Activated T-helper 1 cell treated with anti-CD3 and anti-CD28 coated beads, Interleukin-12 subunit alpha, Interleukin-12 subunit beta, Interleukin-2, Interleukin-4 antibody, amounts not matched to agents 30 ng/mL and 10 ng/mL and 1 ng/mL, durations not matched to agents 14 hours and 24 hours and 36 hours (primary cell): Measurements from ENCODE around the gene CISD1. TPM values are rescaled to one million over a fixed set of nuclear protein-coding genes. Genes with fewer than 3 reads are reported as not detected.

Experiments used
- DNase-seq: peaks from one replicate; pipeline ENCODE4 v3.0.0; 2021; ENCODE audit warnings: low spot score
- H3K27ac Mint-ChIP-seq: one replicate; pipeline ENCODE4 v1.8.0; 2021; ENCODE audit warnings: mild to moderate bottlenecking, mixed read lengths
- H3K27me3 Mint-ChIP-seq: one replicate; pipeline ENCODE4 v1.8.0; 2022; ENCODE audit warnings: mild to moderate bottlenecking, moderate library complexity, mixed read lengths; ENCODE audit not compliant: insufficient read depth
- H3K36me3 Mint-ChIP-seq: one replicate; pipeline ENCODE4 v1.8.0; 2021; ENCODE audit warnings: low read depth, mixed read lengths
- H3K4me1 Mint-ChIP-seq: one replicate; pipeline ENCODE4 v1.8.0; 2021; ENCODE audit warnings: low read depth, mixed read lengths
- H3K4me3 Mint-ChIP-seq: one replicate; pipeline ENCODE4 v1.8.0; 2021; ENCODE audit warnings: mild to moderate bottlenecking, moderate library complexity, mixed read lengths
- H3K9me3 Mint-ChIP-seq: one replicate; pipeline ENCODE4 v1.8.0; 2021; ENCODE audit warnings: mixed read lengths
- intact Hi-C: fragments of 100-400 bp; cut with micrococcal nuclease; formaldehyde crosslinking; loops from one replicate; pipeline ENCODE4 v1.15.1; 2024
- total RNA-seq: library from RNA; stranded (reverse); gene quantifications from 2 replicates; pipeline ENCODE4 v1.2.3, GENCODE V29; 2022

Gene CISD1
- total RNA-seq, 1 donor from 2014 or later, result 50.4 TPM

DNA sequence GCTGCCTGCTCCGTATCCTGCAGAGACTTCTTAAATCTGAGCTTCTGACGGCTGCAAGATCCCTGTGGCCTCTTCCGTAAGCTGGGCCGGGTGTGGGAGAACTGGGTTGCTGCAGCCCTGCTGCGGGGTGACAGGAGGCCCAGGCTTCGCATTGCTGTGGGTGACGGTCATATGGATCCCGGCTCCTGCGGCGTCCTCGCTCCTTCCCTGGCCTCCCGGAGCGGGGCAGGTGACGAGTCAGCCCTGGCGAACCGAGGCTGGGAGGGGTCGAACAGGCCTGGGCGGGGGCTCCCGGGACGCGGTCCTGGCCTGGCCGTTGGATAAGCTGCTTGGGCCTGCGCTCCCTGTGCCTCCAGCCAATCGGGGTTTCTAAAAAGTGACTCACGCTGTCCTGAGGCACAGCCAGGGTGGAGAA is 58.0 kb downstream of the CISD1 start:
- intact Hi-C loops, result no loop called here
- H3K4me1 Mint-ChIP-seq, result peaks cover 9% of the 10 kb centered on the region
- no peaks in the 10 kb centered on the region for H3K36me3 Mint-ChIP-seq

DNA sequence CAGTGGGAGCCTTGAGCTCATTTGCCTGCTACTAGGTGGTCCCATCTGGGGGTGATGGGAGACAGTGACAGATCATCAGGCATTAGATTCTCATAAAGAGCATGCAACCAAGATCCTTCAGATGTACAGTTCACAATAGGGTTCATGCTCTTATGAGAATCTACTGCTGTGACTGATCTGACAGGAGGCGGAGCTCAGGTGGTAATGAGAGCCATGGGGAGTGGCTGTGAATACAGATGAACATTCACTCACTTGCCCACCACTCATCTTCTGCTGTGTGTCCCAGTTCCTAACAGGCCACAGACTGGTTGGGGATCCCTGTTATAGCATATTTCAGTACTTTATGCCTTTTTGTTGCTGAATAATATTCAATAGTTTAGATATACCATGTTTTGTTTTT is 59.3 kb downstream of the CISD1 start:
- H3K4me3 Mint-ChIP-seq, result no peak overlapping the region

More for the DNA sequence above, 58.0 kb downstream of the CISD1 start:
- Mint-ChIP-seq H3K27me3 (peaks cover 10% of the 10 kb centered on the region), H3K9me3 (no peaks in the 10 kb centered on the region), H3K4me3 (no peak overlapping the region), H3K27ac (no peak overlapping the region)
- no peak for DNase-seq

DNA sequence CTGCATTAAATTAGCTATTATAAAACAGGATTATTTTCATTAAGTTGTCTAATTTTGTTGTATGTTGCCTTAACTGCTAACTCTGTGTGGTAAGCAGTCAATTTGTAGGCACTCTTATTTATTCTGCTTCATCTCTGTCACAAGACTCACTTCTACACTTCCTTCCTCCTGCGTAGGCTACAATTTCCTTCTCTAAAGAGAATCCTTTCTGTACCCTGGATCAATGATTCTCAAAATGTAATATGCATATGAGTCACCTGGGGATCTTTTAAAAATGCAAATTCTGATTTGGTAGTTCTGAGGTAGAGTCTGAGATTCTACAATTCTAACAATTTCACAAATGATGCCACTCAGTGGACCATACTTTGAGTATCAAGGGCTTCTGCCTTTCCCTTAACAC is 61.5 kb downstream of the CISD1 start:
- H3K9me3 Mint-ChIP-seq, result no peaks in the 10 kb centered on the region
- H3K36me3 Mint-ChIP-seq, result no peaks in the 10 kb centered on the region
- no peak overlapping the region for H3K27ac Mint-ChIP-seq
- peaks cover 10% of the 10 kb centered on the region for H3K27me3 Mint-ChIP-seq
- no peaks in the 10 kb centered on the region for H3K4me1 Mint-ChIP-seq
- no peak overlapping the region for H3K4me3 Mint-ChIP-seq
- no peak for DNase-seq
- intact Hi-C loops, result loop anchor here (5.0 kb wide), 1 partner anchor 48 kb away; no protein-coding TSS in a partner anchor

More for the DNA sequence above, 59.3 kb downstream of the CISD1 start:
- H3K27me3 Mint-ChIP-seq, result peaks cover 10% of the 10 kb centered on the region
- H3K9me3 Mint-ChIP-seq, result no peaks in the 10 kb centered on the region
- DNase-seq, result no peak
- intact Hi-C loops, result no loop called here
- no peak overlapping the region for H3K27ac Mint-ChIP-seq
- no peaks in the 10 kb centered on the region for H3K36me3 Mint-ChIP-seq
- no peaks in the 10 kb centered on the region for H3K4me1 Mint-ChIP-seq

DNA sequence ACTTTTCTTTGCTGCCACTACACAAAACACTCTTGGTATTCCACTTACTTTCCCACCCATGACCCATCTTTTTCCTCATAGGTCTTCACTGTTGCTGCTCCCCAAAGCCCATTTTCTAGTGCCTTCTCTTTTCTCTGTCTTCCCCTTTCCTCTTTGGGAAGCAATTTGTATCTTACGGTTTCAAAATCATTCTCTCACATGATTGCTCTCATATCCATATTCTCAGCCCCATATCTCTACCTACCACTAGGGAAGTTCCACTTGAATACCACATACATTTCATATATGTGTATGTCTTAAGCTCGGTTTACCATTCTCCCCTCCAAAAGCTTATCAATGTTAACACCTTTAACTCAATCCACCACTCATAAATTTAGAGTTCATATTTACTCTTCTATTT is 62.7 kb downstream of the CISD1 start:
- Mint-ChIP-seq H3K4me1 (peaks cover 12% of the 10 kb centered on the region), H3K27ac (no peak overlapping the region), H3K9me3 (no peaks in the 10 kb centered on the region), H3K4me3 (no peak overlapping the region), H3K27me3 (peaks cover 8% of the 10 kb centered on the region), H3K36me3 (peaks cover 5% of the 10 kb centered on the region)
- DNase-seq, result no peak
- intact Hi-C loops, result loop anchor here (5.0 kb wide), 1 partner anchor 49 kb away; no protein-coding TSS in a partner anchor

DNA sequence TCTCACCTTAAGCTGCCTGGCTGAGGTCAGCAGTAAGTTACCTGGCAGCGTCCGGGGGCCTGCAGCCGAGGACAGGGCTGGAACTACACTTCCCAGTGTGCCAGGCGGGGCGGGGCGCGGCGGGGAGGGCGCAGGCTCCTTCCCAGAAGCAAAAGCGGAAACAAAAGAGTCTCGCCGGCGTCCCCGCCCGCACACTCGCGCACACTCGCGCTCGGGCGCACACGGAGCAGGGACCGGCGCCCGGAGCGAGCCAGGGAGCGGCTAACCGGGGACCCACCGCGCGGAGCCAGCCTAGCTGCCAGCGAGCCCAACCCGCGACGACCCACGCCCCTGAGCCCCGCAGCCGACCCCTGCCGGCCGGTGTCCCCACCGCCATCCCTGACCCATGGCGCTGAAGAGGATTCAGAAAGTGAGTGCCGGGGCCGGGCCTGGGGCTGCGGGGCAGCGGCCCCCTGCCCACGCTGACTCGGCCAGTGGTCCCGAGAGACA is 65.9 kb downstream of the CISD1 start, which contains the start of gene UBE2D1:
UBE2D1 (plus strand) TSS at position 190 of the 489 bp plus-strand sequence; CDS start at position 386, 196 bp downstream.
- Mint-ChIP-seq H3K4me1 (peaks cover 14% of the 10 kb centered on the region), H3K27ac (peak within 1 kb of the TSS; percentile 80), H3K4me3 (peak within 1 kb of the TSS; percentile 92), H3K36me3 (peaks cover 7% of the 10 kb centered on the region), H3K9me3 (no peaks in the 10 kb centered on the region), H3K27me3 (peaks cover 8% of the 10 kb centered on the region)
- intact Hi-C loops, result loop anchor here (1.0 to 5.0 kb wide), 4 partner anchors 36 to 66 kb away; partner anchors contain the start of genes CISD1 and TFAM
- DNase-seq, result peak; percentile 73

DNA sequence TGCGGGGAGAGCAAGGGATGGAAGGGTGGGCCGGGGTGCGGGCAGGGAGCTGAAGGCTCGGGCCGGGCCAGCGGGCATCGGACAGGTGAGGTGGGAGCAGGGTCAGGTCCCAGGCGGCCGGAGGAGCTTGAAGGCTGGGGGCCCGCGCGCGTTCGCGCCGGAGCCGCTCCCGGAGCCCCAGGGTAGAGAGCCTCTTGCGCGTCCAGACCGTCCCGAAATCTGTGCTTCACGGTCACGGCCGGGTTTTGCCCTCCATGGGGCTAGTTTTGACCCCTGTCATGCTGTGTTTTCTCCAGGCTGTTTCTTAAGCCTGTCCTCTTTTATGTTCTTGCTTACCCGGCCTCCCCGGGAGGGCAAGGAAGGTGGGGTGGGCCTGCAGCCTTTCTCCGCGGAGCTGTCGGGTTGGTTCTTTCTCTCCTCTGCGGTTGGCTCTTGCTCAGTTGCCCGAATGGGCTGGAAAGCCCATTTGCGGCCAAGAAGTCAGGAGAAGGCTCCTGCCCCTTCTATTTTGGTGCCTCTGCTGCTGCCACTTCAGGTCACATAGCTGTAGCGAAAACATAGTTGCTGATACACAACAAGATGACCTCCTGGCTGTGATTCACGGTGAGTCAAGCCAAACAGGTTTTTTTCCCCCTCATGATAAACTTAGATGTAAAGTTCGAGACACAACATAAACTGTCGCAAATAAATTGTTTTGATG is 66.5 kb downstream of the CISD1 start:
- H3K27me3 Mint-ChIP-seq, result peaks cover 7% of the 10 kb centered on the region
- intact Hi-C loops, result loop anchor here (2.0 kb wide), 1 partner anchor 37 kb away; no protein-coding TSS in a partner anchor
- H3K4me1 Mint-ChIP-seq, result peaks cover 15% of the 10 kb centered on the region
- H3K27ac Mint-ChIP-seq, result peak overlapping the region; percentile 80
- peak overlapping the region; percentile 92 for H3K4me3 Mint-ChIP-seq
- peak; percentile 3 for DNase-seq
- H3K36me3 Mint-ChIP-seq, result peaks cover 7% of the 10 kb centered on the region
- no peaks in the 10 kb centered on the region for H3K9me3 Mint-ChIP-seq

DNA sequence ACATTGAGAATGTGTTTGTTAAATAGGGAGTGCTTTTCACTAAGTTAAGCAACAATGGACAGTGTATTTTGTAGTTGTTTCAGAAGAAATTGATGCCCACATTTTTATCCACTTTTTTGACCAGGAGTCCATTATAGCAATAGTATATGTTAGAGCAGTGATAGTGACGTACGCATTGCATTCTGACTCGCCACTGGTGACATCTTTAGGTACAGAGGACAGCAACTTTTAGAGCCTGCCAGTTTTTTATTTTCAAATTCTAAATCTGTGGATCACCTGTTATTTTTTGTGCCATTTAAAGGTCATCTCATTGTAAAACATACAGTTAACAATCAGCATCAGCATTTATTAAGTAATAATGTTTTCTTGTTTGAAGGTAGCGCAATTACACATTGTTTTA is 67.3 kb downstream of the CISD1 start:
- DNase-seq, result no peak
- Mint-ChIP-seq H3K27ac (no peak overlapping the region), H3K27me3 (peaks cover 4% of the 10 kb centered on the region), H3K36me3 (peaks cover 7% of the 10 kb centered on the region), H3K9me3 (no peaks in the 10 kb centered on the region), H3K4me1 (peaks cover 23% of the 10 kb centered on the region), H3K4me3 (peak overlapping the region; percentile 92)
- intact Hi-C loops, result no loop called here

Other genes starting within 250 kb of the CISD1 start
- gene IPMK, start 1.3 kb upstream of the CISD1 start, total RNA-seq, result 6.5 and 7.1 TPM in 2 replicates
- 17.9 and 19.6 TPM in 2 replicates for gene UBE2D1, start 65.8 kb downstream of the CISD1 start, total RNA-seq
- gene TFAM, start 116.2 kb downstream of the CISD1 start, total RNA-seq, result 99.9 and 106 TPM in 2 replicates
- gene BICC1, start 243.7 kb downstream of the CISD1 start, total RNA-seq, result 0.03 TPM in 1 of 2 replicates, not detected in the other